ENCODE results near the gene PDE5A. TPM values are rescaled to one million over a fixed set of nuclear protein-coding genes. Genes with fewer than 3 reads are reported as not detected.

The PDE5A gene
- polyA plus RNA-seq, 1 donor (not counting 4 experiments of a cell fraction or from before 2014, with no cell fraction given): 3.6 TPM

DNA sequence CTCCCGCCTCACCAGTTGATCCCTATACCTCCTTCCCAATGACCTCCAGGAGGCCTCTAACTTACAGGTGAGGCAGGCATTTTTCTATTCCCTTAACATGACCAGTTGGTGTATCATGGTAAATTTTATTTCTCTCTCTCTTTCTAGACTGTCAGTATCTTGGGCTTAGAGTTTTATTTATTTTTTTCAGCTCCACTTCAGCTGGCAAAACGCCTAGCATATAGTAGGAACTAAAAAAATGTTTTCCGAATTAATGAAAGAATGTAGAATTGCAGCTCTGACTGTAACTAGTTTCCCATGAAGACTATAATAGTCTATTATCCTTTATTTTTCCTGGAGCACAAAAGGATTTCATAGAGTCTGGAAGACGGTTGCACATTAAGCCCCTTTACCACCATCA, 84.8 kb downstream of the PDE5A start:
- Histone ChIP-seq H2AFZ (ENCODE audit: control insufficient read depth, low read length) (no peak overlapping the region), H3K36me3 (ENCODE audit: control insufficient read depth in 2 of 2, extremely low read depth in 1 of 2, insufficient read depth in 2 of 2, low read length in 2 of 2) (no peaks in the 10 kb centered on the region), H3K4me3 (ENCODE audit: control insufficient read depth in 2 of 3, extremely low read depth in 1 of 3, insufficient read depth in 2 of 3, low read depth in 1 of 3, low read length in 3 of 3) (no peak overlapping the region), H3K4me2 (ENCODE audit: control insufficient read depth, extremely low read depth, insufficient read depth, low read depth, low read length) (no peak overlapping the region), H3K27ac (ENCODE audit: control insufficient read depth, insufficient read depth, low read length) (no peak overlapping the region), H4K20me1 (ENCODE audit: control insufficient read depth, extremely low read depth, insufficient read depth, low read length) (no peaks in the 10 kb centered on the region), H3K4me1 (ENCODE audit: control insufficient read depth, extremely low read depth, insufficient read depth, low read length) (no peaks in the 10 kb centered on the region), H3K9me1 (ENCODE audit: control insufficient read depth, extremely low read depth, insufficient read depth, low read length) (no peaks in the 10 kb centered on the region), H3K9me3 (ENCODE audit: control insufficient read depth, low read depth, low read length) (no peaks in the 10 kb centered on the region), H3K79me2 (ENCODE audit: control insufficient read depth, insufficient read depth, low read length) (no peaks in the 10 kb centered on the region), H3K27me3 (ENCODE audit: control insufficient read depth, extremely low read depth, insufficient read depth, low read length) (no peaks in the 10 kb centered on the region), H3K9ac (ENCODE audit: control insufficient read depth, extremely low read depth, insufficient read depth, low read length) (no peak overlapping the region)
- FAIRE-seq: no peak
- TF ChIP-seq, protein P1, sequence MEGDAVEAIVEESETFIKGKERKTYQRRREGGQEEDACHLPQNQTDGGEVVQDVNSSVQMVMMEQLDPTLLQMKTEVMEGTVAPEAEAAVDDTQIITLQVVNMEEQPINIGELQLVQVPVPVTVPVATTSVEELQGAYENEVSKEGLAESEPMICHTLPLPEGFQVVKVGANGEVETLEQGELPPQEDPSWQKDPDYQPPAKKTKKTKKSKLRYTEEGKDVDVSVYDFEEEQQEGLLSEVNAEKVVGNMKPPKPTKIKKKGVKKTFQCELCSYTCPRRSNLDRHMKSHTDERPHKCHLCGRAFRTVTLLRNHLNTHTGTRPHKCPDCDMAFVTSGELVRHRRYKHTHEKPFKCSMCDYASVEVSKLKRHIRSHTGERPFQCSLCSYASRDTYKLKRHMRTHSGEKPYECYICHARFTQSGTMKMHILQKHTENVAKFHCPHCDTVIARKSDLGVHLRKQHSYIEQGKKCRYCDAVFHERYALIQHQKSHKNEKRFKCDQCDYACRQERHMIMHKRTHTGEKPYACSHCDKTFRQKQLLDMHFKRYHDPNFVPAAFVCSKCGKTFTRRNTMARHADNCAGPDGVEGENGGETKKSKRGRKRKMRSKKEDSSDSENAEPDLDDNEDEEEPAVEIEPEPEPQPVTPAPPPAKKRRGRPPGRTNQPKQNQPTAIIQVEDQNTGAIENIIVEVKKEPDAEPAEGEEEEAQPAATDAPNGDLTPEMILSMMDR (optimal IDR thresholded peaks at IDR 0.05 in 1 of 3, IDR thresholded peaks at IDR 0.05 in 1 of 3, conservative IDR thresholded peaks at IDR 0.05 in 1 of 3; ENCODE audit: extremely low read depth in 1 of 3, insufficient read depth in 2 of 3, low read length in 3 of 3): no peak
- TF ChIP-seq EZH2 (IDR thresholded peaks at IDR 0.05; ENCODE audit: low read length): no peak
- no peak for DNase-seq (ENCODE audit: low read depth, low spot score)
- dilution Hi-C loops (cut with MboI; ENCODE audit: extremely low pct_ligation_motif_present, low sequenced_read_pairs): no loop called here

DNA sequence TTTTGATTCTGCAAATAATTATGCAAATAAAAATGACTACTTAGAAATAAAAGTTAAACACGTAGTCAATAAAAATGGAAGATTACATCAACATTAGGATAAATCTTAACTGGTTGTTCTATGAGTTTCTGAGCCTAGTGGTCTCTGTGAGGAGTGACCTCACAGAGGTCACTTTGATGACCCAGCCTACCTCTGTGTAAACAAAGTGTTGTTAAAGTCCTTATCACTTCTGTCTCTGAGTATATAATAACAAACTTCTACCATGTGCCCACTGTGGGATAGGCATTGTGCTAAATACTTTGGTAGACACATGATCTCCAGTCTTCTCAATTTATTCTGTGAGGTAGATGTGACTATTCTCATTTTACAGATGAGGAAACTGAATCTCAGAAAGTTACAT, 85.4 kb downstream of the PDE5A start:
- H3K4me1 ChIP-seq (ENCODE audit: control insufficient read depth, extremely low read depth, insufficient read depth, low read length): no peaks in the 10 kb centered on the region
- TF ChIP-seq, protein P1 (optimal IDR thresholded peaks at IDR 0.05 in 1 of 3, IDR thresholded peaks at IDR 0.05 in 1 of 3, conservative IDR thresholded peaks at IDR 0.05 in 1 of 3; ENCODE audit: extremely low read depth in 1 of 3, insufficient read depth in 2 of 3, low read length in 3 of 3): no peak
- no peak for TF ChIP-seq EZH2 (IDR thresholded peaks at IDR 0.05; ENCODE audit: low read length)
- H3K9ac ChIP-seq (ENCODE audit: control insufficient read depth, extremely low read depth, insufficient read depth, low read length): no peak overlapping the region
- FAIRE-seq (no peak), DNase-seq (ENCODE audit: low read depth, low spot score) (no peak)
- H2AFZ ChIP-seq (ENCODE audit: control insufficient read depth, low read length): no peak overlapping the region
- no peaks in the 10 kb centered on the region for H3K79me2 ChIP-seq (ENCODE audit: control insufficient read depth, insufficient read depth, low read length)
- no peak overlapping the region for H3K27ac ChIP-seq (ENCODE audit: control insufficient read depth, insufficient read depth, low read length)
- no peaks in the 10 kb centered on the region for H3K27me3 ChIP-seq (ENCODE audit: control insufficient read depth, extremely low read depth, insufficient read depth, low read length)
- no peaks in the 10 kb centered on the region for H3K9me1 ChIP-seq (ENCODE audit: control insufficient read depth, extremely low read depth, insufficient read depth, low read length)
- H3K36me3 ChIP-seq (ENCODE audit: control insufficient read depth in 2 of 2, extremely low read depth in 1 of 2, insufficient read depth in 2 of 2, low read length in 2 of 2): no peaks in the 10 kb centered on the region
- no peak overlapping the region for H3K4me3 ChIP-seq (ENCODE audit: control insufficient read depth in 2 of 3, extremely low read depth in 1 of 3, insufficient read depth in 2 of 3, low read depth in 1 of 3, low read length in 3 of 3)
- H4K20me1 ChIP-seq (ENCODE audit: control insufficient read depth, extremely low read depth, insufficient read depth, low read length): no peaks in the 10 kb centered on the region
- dilution Hi-C loops (cut with MboI; ENCODE audit: extremely low pct_ligation_motif_present, low sequenced_read_pairs): no loop called here
- H3K4me2 ChIP-seq (ENCODE audit: control insufficient read depth, extremely low read depth, insufficient read depth, low read depth, low read length): no peak overlapping the region
- no peaks in the 10 kb centered on the region for H3K9me3 ChIP-seq (ENCODE audit: control insufficient read depth, low read depth, low read length)

All from keratinocyte (primary cell).